Ascending aorta (tissue), 2 donors: Measurements from ENCODE around the gene NAA38. TPM values are rescaled to one million over a fixed set of nuclear protein-coding genes. Genes with fewer than 3 reads are reported as not detected.

Experiments
- DNase-seq, 2 donors: peaks; one replicate each; pipeline ENCODE4 v3.0.0-alpha.2; 2019; ENCODE audit warnings: low spot score in 2 of 2
- H3K27ac ChIP-seq, 2 donors: fragments of 200-600 bp; sonication (generic); one replicate each; pipeline ENCODE4 v1.5.1; 2016 to 2017; ENCODE audit warnings: mild to moderate bottlenecking in 1 of 2
- H3K27me3 ChIP-seq: fragments of 200-600 bp; sonication (generic); one replicate; pipeline ENCODE4 v1.5.1; 2017
- H3K36me3 ChIP-seq, 2 donors: fragments of 200-600 bp; sonication (generic); one replicate each; pipeline ENCODE4 v1.5.1; 2016
- H3K4me1 ChIP-seq, 2 donors: fragments of 200-600 bp; sonication (generic); one replicate each; pipeline ENCODE4 v1.5.1; 2016 to 2017; ENCODE audit warnings: mild to moderate bottlenecking in 1 of 2
- H3K4me3 ChIP-seq, 2 donors: fragments of 200-600 bp; sonication (generic); one replicate each; pipeline ENCODE4 v1.5.1; 2016 to 2017; ENCODE audit warnings: mild to moderate bottlenecking in 1 of 2
- H3K9me3 ChIP-seq, 2 donors: fragments of 200-600 bp; sonication (generic); one replicate each; pipeline ENCODE4 v1.5.1; 2016
- intact Hi-C: fragments of 100-400 bp; cut with DNase I; formaldehyde crosslinking; loops from one replicate; pipeline ENCODE4 v1.15.1; 2023
- total RNA-seq: library from RNA; depleted of rRNA; stranded (reverse); fragments of >200 nt; gene quantifications from one replicate; pipeline ENCODE4 v1.1.0, GENCODE V29; 2016
- TF ChIP-seq, protein P1 (sequence below), 3 experiments: fragments of 200-600 bp in 2 of 3; fragments of 450-650 bp in 1 of 3; sonication (generic) in 2 of 3; IDR thresholded peaks; one replicate each; pipeline ENCODE4 v1.5.1; 2016 to 2019; ENCODE audit warnings: antibody characterized with exemption in 3 of 3, mild to moderate bottlenecking in 1 of 3, moderate library complexity in 1 of 3

NAA38 gene
- total RNA-seq, 1 donor from 2014 or later, result 59.0 TPM

DNA sequence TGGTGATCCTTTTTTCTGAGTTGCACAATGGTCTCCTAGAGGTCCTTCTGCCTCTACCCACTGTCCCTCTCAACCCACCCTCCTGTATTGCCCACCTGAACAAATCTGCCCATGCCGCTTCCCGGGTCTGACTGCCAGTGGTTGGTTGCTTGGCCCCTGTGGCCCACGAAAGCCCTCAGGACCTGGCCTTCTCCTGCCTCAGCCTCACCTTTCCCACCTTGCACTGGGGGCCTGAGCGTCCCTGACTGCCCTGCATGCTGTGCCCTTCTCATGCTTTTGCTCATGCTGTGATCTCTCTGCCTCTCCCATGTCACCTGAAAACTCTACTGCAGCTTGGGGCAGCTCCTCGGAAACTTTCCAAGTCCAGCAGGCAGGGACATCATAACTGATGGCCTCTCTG, 37.1 kb downstream of the NAA38 start:
- intact Hi-C loops, result loop anchor here (10.0 kb wide), 1 partner anchor 235 kb away; no protein-coding TSS in a partner anchor
- Histone ChIP-seq H3K9me3 (no peaks in the 10 kb centered on the region), H3K36me3 (no peaks in the 10 kb centered on the region), H3K27ac (no peak overlapping the region), H3K4me3 (no peak overlapping the region), H3K4me1 (peaks cover 0 to under 1% of the 10 kb centered on the region in 2 donors), H3K27me3 (no peaks in the 10 kb centered on the region)
- no peak for DNase-seq
- TF ChIP-seq, protein P1, sequence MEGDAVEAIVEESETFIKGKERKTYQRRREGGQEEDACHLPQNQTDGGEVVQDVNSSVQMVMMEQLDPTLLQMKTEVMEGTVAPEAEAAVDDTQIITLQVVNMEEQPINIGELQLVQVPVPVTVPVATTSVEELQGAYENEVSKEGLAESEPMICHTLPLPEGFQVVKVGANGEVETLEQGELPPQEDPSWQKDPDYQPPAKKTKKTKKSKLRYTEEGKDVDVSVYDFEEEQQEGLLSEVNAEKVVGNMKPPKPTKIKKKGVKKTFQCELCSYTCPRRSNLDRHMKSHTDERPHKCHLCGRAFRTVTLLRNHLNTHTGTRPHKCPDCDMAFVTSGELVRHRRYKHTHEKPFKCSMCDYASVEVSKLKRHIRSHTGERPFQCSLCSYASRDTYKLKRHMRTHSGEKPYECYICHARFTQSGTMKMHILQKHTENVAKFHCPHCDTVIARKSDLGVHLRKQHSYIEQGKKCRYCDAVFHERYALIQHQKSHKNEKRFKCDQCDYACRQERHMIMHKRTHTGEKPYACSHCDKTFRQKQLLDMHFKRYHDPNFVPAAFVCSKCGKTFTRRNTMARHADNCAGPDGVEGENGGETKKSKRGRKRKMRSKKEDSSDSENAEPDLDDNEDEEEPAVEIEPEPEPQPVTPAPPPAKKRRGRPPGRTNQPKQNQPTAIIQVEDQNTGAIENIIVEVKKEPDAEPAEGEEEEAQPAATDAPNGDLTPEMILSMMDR (IDR thresholded peaks at IDR 0.05), result no peak

DNA sequence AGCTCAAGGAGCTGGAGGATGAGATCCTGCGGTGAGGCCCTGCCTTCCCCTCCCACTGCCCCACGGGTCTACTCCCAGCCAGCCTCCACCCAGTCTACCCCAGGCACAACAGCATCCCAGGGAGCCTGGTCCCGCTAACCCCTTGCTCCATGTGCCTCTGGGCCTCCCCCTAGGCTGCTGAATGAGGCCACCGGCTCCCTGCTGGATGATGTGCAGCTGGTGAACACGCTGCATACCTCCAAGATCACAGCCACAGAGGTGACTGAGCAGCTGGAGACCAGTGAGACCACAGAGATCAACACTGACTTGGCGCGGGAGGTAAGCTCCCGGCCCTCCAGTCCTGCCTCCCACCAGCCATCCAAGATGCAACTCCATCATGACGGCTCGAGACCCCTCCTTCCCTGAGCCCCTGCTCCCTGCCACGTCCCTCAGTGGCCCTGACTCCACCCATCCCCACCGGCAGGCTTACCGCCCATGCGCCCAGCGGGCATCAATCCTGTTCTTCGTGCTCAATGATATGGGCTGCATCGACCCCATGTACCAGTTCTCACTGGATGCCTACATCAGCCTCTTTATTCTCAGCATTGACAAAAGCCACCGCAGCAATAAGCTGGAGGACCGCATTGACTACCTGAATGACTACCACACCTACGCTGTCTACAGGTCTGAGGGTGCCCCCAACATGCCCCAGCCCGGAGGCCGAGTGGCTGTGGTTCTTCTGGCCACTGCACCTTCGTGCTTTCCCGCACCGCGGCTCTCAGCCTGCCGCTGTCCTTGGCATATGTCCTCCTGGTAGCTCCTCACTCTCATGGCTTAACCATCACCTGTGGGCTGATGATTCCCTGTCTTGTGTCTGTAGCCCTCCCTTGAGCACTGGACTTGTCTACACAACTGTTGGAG, 38.4 kb downstream of the NAA38 start:
- TF ChIP-seq, protein P1 (IDR thresholded peaks at IDR 0.05), result no peak
- no peak overlapping the region for H3K27ac ChIP-seq
- H3K4me1 ChIP-seq, result no peaks in the 10 kb centered on the region
- intact Hi-C loops, result no loop called here
- DNase-seq, result no peak
- no peaks in the 10 kb centered on the region for H3K27me3 ChIP-seq
- no peaks in the 10 kb centered on the region for H3K36me3 ChIP-seq
- H3K4me3 ChIP-seq, result no peak overlapping the region
- no peaks in the 10 kb centered on the region for H3K9me3 ChIP-seq

DNA sequence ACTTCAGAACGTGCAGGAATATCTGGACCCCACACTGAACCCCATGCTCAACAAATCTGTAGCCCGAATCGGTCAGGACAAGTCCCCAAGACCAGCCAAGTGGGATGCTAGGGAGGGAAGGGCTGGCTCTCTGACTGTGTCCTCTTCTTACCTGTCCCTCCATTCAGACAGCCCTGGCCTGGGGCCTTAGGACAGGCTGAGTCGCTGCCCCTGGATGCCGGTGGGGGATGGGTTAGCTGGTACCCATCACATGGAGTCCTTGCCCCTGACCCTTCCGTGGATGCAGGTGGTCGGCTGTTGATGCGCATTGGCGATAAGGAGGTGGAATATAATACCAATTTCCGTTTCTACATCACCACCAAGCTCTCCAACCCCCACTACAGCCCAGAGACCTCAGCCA, 39.3 kb downstream of the NAA38 start:
- TF ChIP-seq, protein P1 (IDR thresholded peaks at IDR 0.05), result no peak
- intact Hi-C loops, result no loop called here
- Histone ChIP-seq H3K9me3 (no peaks in the 10 kb centered on the region), H3K4me1 (no peaks in the 10 kb centered on the region), H3K4me3 (no peak overlapping the region), H3K36me3 (no peaks in the 10 kb centered on the region), H3K27ac (no peak overlapping the region), H3K27me3 (no peaks in the 10 kb centered on the region)
- no peak for DNase-seq

DNA sequence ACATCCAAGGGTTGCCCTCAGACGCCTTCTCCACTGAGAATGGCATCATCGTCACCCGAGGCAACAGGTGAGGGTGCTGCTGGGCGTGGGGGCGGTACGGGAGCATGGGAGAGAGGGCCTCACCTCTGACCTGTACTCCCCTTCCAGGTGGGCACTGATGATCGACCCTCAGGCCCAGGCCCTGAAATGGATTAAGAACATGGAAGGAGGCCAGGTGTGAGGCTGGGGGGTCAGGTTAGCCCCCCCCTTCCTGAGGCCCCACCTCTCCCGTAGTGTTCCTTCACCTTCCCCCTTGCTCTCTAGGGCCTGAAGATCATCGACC, 39.8 kb downstream of the NAA38 start:
- no peaks in the 10 kb centered on the region for H3K27me3 ChIP-seq
- intact Hi-C loops, result no loop called here
- TF ChIP-seq, protein P1 (IDR thresholded peaks at IDR 0.05), result no peak
- DNase-seq, result no peak
- no peaks in the 10 kb centered on the region for H3K4me1 ChIP-seq
- H3K27ac ChIP-seq, result no peak overlapping the region
- H3K9me3 ChIP-seq, result no peaks in the 10 kb centered on the region
- H3K36me3 ChIP-seq, result no peaks in the 10 kb centered on the region
- H3K4me3 ChIP-seq, result no peak overlapping the region

DNA sequence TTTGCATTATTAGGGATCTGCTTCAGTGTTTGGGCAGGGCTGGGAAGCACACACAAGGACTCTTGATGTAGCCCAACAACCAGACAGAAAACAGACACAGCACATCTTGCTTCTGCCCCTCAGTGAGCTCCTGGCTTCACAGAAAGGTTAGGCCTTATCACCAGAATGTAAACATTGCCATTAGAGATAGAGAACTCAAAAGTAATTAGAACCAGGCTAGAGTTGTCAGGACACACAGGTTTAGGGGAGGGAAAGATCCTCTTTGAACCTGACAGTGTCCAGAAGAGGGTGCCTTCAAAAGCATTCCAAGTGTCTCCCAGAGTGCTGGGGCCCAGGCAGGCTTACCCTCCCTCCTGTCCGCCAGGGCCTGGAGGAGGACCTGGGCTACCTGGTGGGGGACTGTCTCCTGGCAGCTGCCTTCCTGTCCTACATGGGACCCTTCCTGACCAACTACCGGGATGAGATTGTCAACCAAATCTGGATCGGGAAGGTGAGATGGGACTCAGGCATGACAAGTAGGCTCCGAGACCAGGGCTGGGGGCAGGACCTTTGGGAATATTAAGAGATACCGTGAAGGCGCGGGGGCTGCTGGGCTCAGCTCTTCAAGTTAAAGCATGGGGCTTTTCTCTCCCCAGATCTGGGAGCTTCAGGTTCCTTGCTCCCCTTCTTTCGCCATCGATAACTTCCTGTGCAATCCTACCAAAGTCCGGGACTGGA, 40.3 kb downstream of the NAA38 start:
- Histone ChIP-seq H3K4me3 (no peak overlapping the region), H3K9me3 (no peaks in the 10 kb centered on the region), H3K27ac (no peak overlapping the region), H3K4me1 (no peaks in the 10 kb centered on the region), H3K36me3 (no peaks in the 10 kb centered on the region), H3K27me3 (no peaks in the 10 kb centered on the region)
- intact Hi-C loops, result no loop called here
- no peak for DNase-seq
- TF ChIP-seq, protein P1 (IDR thresholded peaks at IDR 0.05), result no peak
